ENCODE measurements around the gene DMRTC2.

DMRTC2 gene

DNA sequence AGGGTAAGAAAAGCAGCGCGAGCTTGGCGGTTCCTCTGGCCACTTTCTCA, at the start of gene DMRTC2:
TSS of gene DMRTC2 (plus strand) at position 42 of the 50 bp plus-strand sequence. CDS start 2,387 bp downstream, outside the sequence.
- DNase-seq (ENCODE audit: low read depth): no peak

DNA sequence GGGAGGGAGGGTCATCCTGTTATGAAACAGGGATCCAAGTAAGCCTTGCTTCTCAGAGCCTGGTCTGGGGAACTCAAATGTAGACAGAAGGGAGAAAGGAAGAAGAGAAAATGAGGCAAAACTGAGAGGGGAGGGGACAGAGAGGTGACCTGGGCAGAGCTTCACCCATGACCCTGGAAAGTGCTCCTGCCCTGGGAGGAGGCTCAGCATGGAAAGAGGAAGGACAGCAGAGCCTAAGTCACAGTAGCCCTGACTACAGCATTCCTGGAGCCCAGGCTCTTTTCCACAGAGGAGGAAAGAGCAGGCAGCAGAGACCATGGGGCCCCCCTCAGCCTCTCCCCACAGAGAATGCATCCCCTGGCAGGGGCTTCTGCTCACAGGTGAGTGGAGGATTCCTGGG, 48.5 kb upstream of the DMRTC2 start, which contains the start of gene CEACAM3:
TSS of gene CEACAM3 (plus strand) at position 226 of the 400 bp plus-strand sequence. CDS start at position 317, 91 bp downstream.
- DNase-seq (ENCODE audit: low read depth): no peak

DNA sequence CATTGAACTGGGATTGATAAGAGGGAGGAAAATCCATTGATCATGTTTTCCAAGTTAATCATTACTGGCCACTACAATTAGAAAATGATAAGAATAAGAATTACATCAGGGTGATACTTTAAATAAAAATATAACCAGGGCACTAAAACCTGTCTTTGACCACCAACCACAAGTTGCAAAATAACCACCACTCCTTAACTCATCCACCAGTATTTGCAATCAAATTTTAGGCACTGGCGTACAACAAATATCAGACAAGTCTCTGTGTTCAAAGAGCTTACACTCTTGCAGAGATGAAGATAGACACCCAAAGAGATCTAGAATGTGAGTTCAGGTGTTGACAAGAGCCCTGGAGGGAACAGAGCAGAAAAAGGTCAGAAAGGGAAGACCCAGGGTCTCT, 47.9 kb upstream of the DMRTC2 start:
- no peak for DNase-seq (ENCODE audit: low read depth)

DNA sequence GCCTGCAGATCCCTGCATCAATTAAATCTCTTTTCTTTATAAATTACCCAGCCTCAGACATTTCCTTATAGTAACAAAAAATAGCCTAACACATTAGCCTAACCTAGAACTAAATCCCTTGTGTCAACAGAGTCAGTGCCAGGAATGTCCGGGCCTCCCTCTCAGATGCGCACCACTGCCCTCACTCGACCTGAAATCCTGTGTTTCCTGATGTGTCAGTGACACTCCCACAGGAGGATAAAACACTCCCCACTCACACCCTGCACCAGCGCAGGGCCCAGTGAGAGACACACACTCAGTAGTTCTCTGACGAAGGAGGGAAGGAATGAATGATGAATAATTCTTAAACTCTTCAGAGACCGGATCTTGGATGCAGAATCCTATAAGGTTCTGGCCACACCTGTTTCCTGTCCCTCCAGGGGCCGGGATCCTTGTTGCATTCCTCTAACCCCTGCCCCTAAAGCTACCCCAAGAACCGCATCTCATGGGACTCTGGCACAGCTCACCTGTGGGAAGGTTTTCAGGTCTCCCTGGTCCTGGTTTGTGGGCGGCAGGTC, 45.3 kb upstream of the DMRTC2 start:
- DNase-seq (ENCODE audit: low read depth): no peak

DNA sequence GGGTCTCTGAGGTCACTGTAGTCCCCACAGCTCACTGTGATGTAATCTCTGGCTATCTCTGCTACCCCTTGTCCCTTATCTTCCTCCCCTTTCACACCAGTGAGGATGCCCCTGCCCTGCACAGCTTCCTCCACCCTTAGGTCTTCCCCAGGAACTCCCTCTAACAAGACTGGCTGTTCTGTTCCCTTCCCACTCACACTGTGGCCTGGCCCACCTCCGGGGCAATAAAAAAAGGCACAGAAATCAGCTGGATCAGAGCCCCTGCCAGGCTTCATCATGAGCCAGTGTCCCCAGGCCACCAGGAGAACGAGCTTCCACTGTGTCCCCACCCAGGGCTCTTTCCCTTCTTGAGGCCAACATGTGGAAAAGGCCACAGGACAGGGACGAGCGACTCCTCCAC, 43.8 kb upstream of the DMRTC2 start:
- no peak for DNase-seq (ENCODE audit: low read depth)

DNA sequence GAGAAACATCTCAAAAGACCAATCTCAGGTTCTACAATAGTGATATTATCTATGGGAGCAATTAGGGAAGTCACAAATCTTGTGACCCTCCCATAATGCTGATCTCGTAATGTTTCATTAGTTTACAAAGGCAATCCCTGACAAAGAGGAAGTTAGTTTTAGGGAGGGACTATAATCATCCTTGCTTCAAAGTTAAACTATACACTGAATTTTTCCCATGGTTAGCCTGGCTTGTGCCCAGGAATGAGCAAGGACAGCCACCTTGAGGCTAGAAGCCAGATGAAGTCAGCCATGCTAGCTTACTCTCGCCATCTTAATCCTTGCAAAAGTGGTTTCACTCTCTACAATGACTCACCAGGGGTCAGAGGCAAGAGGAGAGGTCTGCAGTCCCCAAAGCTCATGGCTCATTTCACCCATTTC, 43.0 kb upstream of the DMRTC2 start:
- no peak for DNase-seq (ENCODE audit: low read depth)

DNA sequence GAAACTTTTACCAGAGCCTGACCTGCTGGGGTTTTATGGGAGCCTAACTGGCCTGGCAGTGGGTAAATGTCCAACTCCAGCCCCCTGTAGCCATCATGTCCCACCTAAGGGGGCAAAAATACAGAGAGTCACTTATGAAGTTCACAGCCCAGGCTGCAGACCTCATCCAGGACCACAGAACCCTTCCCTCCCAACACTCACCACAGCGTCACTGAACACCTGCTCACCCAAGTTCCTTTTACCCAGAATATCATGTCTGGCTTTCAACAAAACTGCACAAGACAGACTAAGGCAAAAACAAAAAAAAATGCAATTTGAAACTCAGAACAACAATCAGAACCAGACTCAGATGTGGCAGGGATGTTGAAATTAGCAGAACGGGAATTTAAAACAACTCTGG, 42.1 kb upstream of the DMRTC2 start:
- no peak for DNase-seq (ENCODE audit: low read depth)

DNA sequence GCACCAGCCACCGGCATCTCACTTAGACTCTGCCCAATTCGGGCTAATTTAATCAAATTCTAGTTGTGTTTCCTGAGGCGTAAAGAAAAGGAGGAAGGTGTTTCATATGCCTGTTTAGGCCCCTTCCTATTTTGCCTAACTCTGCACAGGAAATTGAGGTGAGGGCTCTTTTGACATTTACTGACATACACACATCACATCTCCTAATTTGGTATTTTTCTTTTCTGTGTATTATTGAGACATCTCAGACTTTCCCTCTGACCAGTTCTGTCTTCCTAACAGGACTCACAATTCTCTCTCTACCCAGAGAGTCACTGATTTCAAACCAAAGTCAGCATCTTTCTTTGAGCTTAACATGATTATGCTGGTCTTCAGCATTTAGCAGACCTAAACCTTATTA, 40.5 kb upstream of the DMRTC2 start:
- DNase-seq (ENCODE audit: low read depth): no peak

DNA sequence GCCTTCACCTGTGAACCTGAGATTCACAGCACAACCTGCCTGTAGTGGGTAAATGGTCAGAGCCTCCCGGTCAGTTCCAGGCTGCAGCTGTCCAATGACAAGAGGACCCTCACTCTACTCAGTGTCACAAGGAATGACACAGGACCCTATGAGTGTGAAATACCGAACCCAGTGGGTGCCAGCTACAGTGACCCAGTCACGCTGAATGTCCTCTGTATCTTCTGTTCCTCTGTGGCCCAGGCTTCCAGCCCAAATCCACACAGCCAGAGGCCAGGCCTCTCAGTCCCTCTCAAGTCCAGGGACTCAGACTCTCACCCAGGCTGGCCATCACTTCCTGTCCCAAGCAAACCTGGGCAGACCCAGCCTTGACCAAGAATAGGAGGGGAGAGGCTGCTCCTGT, 37.7 kb upstream of the DMRTC2 start:
- no peak for DNase-seq (ENCODE audit: low read depth)

DNA sequence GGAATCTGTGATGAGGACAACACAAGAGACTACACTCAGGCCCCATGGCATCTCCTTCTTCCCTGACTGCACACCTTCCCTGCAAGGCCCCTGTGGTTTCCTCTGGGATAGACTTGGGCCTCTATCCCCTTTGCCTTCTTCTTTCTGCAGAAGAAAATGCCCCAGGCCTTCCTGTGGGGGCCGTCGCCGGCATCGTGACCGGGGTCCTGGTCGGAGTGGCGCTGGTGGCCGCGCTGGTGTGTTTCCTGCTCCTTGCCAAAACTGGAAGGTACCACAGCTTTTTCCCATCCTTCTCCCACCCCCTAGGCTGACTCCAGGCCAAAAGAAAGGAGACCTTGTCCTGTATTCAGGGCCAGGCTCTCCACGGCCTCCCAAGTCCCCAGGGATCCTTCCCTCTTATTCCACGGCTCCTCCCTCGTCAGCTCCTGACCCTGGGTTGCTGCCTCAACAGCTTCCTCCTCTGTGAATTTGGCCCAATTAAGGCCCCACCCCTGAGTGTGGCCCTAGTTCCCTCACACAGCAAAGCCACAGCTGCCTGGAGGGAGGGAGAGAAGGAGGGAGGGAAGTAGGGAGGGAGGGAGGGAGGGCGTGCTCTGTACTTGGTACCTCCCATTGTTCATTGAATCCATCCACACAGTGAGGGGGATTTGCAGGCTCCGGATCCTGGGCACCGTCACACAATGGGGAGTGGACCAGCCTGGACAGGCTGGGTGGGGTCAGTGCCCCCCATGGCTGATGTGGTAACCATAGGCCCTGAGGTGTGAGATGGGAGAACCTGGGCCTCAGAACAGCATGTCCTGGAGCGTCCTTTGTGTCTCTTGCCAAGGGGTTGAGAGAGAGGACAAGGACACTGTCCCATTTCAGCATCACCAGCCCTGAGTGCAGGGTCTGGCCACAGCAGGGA, 35.9 kb upstream of the DMRTC2 start:
- DNase-seq (ENCODE audit: low read depth): no peak

DNA sequence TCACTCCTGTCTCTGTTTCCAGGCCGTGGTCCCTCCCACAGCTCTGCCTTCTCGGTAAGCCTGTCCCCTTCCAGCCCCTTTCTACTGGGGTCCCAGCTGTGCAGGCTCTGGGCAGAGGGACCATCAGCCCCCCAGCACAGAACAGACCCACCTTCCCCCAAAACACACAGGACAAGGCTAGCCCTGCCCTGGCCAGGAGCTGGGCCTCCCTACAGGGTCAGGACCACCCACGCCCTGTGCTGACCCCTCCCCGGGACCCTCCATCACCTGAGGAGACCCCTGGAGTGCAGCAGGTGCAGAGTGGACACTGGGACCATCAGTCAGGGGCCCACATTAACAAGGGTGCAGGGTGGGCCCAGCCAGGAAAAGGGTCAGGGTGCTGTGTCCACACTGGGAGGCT, 34.5 kb upstream of the DMRTC2 start:
- no peak for DNase-seq (ENCODE audit: low read depth)

DNA sequence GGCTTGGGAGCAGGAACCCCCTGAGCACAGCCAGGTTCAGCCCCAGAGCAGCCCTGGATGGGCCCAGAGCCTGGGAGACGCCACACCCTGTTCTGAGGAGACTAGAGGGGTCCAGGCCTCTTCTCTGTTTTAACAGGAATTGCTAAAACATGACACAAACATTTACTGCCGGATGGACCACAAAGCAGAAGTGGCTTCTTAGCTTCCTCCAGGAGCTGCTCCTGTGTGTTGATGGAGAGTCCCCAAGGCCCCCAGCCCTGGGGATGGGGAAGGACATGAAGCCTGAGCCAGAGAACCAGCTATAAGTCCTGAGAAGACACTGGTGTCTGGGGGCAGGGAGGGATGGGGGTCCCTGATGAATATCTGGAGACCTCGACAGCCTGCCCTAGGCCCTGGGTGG, 33.8 kb upstream of the DMRTC2 start:
- no peak for DNase-seq (ENCODE audit: low read depth)

DNA sequence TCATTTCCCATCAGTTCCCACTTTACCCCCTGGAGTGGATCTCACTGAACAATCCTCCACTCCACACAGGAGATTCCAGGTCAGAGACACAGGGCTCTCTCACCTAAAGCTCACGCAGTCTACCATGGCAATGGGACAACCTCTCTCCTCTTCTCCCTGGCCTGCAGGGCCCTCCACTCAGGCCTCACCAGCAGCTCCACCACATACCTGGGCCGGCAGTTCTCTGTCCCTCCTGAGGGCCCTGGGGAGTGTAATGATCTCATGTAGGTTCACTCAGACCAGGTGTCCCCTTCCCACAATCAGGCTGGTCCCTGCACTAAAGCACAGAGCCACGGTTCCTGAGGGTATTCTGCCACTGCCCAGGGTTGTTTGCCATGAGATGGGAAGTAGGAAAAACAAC, 32.9 kb upstream of the DMRTC2 start:
- no peak for DNase-seq (ENCODE audit: low read depth)

DNA sequence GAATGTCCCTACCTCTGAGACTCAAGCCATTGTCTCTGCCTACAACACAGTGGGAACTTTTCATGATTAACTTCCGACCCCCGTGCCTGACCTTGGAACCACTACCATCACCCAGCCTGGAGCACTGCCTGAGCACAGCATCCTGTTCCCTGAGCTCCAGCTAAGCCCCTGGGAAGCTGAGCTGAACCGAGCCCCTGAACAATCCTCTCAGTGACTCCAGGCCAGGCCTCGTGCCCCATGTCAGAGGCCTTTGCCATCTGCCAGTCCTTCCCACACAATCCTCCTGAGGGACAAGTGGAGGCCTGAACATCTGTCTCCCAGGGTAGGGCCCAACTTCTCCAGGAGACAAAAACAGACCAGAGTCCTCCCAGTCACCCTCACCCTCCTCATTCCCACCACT, 30.9 kb upstream of the DMRTC2 start:
- DNase-seq (ENCODE audit: low read depth): no peak

DNA sequence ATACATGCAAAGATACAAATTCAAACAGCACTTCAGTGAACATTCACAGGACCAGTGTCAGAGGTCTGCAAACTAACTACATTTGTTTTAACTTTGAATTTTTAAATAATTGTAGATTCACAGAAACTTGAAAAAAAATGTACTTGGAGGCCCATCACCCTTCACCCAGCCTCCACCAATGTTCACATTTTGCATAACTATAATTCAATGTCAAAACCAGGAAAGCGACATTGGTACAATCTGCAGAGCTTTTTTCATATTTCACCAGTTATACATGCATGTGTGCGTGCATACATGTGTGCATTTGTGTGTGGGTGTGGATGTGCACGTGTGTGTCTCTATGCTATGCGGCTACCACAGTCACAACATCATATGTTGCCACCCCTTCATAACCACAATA, 29.5 kb upstream of the DMRTC2 start:
- no peak for DNase-seq (ENCODE audit: low read depth)

DNA sequence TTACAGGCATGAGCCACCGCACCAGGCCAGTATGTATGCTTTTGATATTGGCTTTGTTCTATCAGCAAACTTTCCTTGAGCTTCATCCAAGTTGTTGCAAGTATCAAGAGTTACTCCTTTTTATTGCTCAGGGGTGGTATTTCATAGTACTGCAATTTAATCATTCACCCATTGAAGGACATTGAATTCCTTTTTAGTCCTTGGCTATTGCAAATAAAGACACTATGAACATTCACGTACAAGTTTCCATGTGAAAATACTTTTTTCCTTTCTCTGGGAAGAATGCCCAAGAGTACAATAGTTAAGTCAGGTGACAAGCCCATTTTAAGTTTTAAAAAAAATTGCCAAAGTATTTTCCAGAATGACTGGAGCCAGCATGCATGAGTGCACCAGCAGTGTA, 28.1 kb upstream of the DMRTC2 start:
- DNase-seq (ENCODE audit: low read depth): no peak

DNA sequence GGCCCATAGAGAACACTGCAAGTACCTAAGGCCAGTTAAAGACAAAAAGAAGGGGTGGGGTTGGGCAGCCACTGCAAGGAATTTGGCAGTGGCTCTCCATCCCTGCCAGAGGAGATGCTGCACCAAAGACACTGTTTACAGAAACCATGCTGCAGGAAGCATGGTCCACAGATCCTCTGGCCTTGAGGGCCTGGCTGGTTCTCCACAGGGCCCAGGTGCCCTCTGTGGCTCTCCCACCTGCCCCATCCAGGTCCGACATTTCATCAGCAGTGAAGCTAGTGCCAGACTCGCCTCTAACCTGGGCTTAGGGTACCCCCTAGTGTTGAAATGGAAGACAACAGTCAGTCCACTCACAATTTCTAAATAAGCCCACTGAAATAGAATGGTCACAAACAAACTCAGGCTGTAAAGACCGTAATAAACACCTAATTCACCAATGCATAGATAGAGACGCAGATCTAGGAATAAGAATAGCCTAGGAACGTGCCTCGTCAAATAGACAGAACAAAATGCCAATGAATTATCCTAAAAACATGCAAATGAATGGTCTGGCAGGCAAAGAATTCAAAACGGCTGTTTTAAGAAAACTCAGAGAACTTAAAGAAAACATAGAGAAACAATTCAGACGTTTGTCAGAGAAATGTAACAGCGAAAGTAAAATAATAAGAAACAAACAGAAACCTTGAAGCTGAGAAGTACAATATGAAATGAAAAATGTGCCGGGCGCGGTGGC, 23.7 kb upstream of the DMRTC2 start:
- DNase-seq (ENCODE audit: low read depth): peak; percentile 9

DNA sequence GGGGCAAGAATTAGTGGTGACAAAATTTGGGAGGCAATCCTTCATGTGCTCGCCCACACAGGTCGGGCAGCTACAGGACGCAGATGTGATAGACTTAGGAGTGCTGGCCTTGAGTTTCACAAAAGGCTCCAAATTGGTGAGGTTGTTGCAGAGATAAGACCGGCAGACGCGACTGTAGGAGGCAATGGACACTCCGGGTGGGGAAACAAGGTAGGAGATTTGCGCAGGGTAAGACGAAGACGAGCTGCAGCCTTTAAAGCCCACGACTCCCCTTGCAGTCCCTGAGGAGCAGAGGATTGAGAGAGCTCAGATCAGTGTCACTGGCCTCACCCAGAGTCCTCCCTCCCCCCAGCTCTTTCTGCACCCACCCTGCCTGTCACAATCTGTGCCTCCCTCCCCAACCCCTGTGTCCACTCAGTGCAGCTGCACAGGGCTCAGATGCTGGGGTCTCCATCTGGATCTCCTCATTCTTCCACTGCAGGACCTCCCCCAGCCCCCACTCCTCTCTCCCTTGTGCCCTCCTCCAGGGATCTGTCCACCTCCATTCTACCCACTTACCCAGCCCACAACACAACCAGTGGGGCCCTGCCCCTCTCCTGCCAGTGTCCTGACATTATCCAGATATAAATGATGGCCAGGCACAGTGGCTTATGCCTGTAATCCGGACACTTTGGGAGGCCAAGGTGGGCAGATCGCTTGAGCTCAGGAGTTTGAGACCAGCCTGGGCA, 6.7 kb upstream of the DMRTC2 start:
- DNase-seq (ENCODE audit: low read depth): no peak

DNA sequence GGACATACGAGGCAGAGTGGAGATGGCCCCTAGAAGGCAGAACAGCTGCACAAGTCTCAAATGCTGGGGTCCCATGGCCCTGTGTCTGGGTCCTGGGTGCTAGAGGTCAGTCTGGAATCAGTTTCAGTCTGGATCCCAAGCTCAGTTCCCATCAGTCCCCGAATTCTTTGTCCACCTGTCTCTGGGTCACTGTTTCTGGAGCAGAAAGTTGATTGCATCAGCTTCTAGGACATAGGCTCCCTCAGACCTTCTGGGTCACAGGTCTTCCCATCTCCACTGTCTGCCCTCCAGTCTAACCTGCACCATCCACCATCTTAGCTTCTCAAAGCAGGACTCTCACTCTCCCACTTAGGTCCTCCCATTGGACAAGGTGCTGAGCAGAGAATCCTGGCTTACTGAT, 5.6 kb upstream of the DMRTC2 start:
- DNase-seq (ENCODE audit: low read depth): no peak

DNA sequence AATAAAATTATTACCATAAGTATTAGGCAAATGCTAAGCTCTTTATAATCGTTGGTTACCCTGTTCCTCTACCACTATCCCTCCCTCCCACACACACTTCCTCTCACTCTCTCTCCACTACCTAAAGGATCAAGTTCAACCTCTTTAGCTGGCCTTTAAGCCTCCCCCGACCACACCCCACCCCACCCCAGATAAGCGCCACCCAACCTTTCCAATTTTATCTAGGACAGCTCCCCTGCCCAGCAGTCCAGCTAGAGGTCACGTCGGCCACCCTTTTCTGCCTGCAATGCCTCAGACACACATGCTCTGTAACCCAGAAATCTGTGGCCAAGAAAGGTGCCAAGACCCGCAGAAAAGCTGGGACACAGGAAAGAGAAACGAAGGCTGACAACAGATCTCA, 1.5 kb upstream of the DMRTC2 start:
- no peak for DNase-seq (ENCODE audit: low read depth)

DNA sequence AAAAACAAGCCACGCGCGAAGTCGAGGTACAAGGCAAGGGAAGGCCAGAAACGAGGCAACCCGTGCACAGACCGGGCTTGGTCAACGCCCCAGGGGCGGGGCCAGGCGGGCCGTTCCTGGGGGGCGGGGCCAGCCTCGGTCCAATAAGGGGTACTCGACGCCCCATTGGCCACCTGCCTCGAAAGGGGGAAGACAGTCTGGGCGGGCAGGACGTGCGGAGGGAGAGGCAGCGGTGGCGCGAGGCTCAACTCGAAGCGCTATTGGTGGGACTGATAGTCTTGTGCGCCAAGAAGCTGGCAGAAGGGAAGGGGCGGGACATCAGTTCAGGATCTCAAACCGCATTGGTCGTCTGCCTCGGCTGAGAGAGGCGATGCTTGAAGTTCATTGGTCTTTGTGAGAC, 241 bp upstream of the DMRTC2 start, which contains the start of gene LYPD4:
TSS of gene LYPD4 (minus strand) at position 83 of the 400 bp plus-strand sequence. CDS start 5,398 bp downstream, outside the sequence.
- DNase-seq (ENCODE audit: low read depth): no peak

DNA sequence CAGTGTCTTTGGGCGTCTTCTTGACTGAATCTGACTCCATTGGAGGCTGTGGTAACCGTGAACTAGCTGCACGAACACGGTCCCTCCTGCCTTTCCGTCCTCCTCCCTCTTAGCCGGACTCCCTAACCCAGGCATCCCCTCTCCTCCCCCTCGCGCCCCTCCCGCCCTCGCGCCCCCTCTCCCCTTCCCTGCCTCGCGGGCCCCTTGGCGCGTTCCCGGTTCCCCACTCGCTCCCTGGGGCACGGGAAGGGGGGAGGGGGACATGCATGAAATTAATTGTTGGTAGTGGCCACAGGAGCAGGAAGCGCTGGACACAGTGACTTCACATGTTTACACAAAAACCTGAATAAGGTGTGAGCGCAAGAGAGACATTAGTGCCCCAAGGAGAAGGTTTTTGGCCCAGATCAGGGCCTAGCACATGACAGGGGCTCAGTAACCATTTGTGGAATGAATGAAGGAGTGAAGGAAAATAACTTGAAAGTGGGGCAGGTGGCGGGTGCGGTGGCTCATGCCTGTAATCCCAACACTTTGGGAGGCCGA, 279 bp downstream of the DMRTC2 start:
- no peak for DNase-seq (ENCODE audit: low read depth)

Data from activated T-helper 1 cell treated with Interleukin-2 at 50 U/mL for 16 hours (primary cell).